Stimulated activated CD8-positive, alpha-beta memory T cell treated with anti-CD3 and anti-CD28 coated beads, Interleukin-15, amount 100 ng/mL, for 1 hour (primary cell): ENCODE data around the gene ATP2A2.
"Not testable (repeated sequence)": the region's sequence is repeated elsewhere in the genome, so short reads cannot be mapped to it uniquely, and the experiment has no call there.

Experiments used
- DNase-seq: peaks from one replicate; pipeline ENCODE4 v3.0.0-alpha.2; 2020; ENCODE audit warnings: low read depth

The ATP2A2 gene

GRCh38 chr12:110301065-110301806, 20.2 kb downstream of the ATP2A2 start:
- DNase-seq, result no peak

DNA sequence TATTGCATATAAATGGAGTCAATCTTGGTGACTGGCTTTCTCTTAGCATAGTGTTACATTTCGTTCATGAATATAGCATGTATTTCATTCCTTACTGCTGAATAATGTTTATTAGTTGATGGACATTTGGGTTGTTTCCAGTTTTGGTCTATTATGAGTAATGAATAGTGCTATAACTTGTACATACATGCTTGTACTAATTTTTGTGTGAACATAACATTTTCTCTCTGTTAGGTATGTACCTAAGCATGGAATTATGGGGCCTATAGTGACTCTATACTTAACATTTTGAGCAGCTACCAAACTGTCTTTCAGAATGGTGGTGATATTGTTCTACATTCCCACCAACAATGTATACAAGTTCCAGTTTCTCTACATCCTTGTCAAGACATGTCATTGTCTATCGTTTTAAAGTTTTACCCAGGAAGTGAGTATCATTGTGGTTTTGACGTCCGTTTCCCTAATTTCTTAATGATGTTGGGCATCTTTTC, 23.1 kb downstream of the ATP2A2 start:
- DNase-seq, result no peak

DNA sequence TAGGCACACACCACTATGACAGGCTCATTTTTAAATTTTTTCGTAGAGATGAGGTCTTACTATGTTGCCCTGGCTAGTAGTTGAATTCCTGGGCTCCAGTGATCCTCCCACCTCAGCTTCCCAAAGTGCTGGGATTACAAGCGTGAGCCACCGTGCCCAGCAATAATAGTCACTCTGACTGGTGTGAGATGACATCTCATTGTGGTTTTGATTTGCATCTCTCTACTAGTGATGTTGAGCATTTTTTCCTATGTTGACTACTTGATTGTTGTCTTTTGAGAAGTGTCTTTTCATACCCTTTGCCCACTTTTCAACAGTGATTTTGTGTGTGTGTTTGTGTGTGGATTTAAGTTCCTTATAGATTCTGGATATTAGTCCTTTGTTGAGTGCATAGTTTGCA, 26.3 kb downstream of the ATP2A2 start:
- no peak for DNase-seq

DNA sequence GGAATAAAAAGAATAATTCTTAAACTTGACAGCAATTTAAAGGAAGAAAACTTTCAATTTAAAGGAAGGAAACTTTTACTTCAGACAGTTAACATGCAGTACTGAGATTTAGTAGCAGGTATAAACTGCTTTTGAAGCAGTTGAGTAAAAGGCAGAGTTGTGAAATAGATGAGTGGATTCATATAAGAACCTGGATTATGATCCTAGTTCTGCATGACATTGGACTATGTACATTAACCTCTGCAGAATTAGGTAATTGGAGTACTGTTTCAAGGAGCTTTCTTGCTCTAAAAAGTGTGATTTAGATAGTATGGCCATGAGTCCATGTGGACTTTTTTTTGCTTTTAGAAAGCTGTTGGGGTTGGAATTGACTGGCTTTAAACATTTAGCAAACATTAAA, 29.7 kb downstream of the ATP2A2 start:
- no peak for DNase-seq

DNA sequence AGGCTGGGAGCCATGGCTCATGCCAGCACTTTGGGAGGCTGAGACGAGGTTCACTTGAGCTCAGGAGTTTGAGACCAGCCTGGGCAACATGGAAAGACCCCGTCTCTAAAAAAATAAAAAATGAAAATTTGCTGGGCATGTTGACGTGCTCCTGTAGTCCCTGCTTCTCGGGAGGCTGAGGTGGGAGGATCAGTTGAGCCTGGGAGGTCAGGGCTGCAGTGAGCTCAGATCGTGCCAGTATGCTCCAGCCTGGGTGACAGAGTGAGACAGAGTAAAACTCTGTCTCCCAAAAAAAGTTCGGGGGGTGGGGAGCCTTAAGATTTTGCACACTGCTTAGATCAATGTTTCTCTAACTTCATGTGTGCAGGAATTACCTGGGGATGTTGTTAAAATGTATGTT, 30.9 kb downstream of the ATP2A2 start:
- no peak for DNase-seq

DNA sequence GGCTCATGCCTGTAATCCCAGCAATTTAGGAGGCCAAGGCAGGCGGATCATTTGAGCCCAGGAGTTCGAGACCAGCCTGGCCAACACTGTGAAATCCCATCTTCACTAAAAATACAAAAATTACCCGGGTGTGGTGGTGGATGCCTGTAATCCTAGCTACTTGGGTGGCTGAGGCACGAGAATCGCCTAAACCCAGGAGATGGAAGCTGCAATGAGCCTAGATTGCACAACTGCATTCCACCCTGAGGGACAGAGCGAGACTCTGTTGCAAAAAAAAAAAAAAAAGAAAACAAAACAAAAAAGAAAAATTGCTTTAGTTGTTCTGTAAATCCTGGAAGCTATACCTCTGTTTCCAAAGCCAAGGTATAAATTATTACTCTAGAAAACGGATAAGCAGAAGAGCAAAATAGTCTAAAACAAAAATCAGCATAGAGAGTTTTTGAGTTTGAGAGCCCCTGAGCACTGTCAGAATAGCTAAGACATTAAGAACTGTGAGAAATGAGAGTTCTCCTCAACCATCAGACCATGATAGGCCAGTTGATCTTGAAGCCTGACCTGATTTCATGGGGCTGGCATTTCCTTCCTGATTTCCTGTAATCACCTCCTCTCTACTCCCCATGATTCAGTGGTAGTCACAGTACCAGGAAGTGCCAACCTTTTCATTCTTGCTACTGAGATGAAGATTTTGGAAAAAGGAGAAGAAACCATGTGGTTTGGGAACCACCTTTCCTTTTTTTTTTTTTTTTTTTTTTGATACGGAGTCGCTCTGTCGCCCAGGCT, 31.7 kb downstream of the ATP2A2 start:
- no peak for DNase-seq

DNA sequence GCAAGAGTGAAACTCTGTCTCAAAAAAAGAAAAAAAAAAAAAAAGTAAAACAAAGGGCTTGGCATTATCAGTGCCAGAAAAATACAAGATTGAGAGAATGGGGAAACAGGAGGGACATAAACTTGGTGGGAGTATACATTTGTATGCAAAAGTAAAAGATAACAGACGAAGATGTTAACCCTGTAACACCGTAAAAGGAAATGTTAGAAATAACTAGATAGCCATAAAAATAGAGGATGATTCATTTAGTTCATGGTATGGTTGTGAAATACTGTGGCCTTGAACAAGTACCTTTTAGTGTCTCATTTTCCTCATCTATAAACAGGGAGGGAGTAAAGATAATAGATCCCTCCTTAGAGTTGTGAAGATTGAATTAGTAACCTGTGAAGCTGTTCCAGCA, 33.3 kb downstream of the ATP2A2 start:
- DNase-seq, result no peak

GRCh38 chr12:110316861-110317260, 35.8 kb downstream of the ATP2A2 start:
- DNase-seq, result no peak

DNA sequence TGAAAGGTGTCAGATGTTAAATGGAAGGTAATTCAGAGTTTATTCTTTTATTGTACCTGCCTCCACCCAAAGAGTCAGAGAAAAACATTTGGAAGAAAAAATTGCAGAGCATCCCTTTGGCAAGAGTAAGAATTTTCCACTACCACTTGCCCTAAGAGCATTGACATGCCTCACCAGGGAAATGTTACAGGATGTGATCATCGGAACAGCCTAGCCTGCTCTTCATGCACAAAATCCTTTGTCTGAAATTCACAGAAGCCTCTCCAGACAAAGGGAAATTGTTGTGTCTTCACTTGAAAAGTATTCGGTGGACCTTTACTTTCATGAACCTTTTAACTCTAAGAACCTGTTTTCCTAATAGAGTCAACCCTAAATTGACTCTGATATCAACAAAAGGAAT, 36.9 kb downstream of the ATP2A2 start:
- DNase-seq, result no peak

DNA sequence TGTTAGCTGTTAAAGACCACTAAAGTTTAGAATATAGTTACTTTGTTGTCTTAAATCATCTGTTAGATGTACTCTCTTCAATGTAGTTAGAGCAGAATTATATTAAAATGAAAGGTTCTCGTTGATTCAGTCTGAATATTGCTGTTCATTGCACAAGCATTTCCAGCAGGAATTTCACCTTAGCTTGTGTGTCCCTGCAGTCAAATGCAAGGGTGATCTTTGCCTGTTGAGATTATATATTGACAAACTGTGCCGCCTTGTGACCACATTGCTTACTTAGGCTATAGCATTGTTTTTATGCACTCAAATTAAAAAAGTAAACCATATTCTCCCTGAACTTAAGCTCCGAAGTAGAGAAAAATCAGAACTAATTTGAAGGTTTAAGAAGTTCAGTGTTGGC, 39.5 kb downstream of the ATP2A2 start:
- no peak for DNase-seq

DNA sequence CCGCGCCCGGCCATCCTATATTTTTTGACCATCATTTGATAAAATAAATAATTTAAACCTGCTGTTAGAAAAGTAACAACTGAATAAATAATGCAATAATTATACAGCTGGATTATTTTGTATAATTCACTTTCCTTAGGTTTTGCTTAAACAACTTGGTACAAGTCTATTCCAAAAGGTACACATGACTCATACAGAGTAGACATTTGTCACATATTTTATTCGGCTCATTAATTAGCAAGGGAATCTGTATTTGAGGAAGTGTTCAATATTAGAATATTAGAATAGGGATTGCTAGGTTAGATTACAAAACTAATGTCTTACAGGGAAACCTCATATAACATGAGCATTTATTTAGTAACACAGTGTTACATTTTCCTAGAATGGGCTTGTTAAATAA, 48.7 kb downstream of the ATP2A2 start:
- DNase-seq, result no peak

DNA sequence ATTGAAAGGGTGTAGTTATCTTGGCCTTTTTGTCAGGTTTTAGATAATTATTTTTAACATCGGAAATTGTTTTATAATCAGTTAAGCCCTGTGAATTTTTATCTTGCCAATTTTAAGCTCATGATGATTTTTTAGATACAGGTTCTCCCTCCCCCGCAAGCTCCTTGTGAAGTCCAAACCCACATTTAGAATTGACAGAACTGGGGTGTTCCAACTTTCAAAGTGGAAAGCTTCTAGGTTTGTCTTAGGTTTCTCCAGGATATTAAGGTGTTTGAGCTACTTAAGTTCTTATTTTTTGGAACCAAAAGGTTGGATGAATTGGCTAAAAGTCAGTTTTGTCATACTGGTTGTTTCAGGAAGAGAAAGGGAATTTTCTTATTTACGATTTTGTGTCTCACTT, 49.1 kb downstream of the ATP2A2 start:
- no peak for DNase-seq

DNA sequence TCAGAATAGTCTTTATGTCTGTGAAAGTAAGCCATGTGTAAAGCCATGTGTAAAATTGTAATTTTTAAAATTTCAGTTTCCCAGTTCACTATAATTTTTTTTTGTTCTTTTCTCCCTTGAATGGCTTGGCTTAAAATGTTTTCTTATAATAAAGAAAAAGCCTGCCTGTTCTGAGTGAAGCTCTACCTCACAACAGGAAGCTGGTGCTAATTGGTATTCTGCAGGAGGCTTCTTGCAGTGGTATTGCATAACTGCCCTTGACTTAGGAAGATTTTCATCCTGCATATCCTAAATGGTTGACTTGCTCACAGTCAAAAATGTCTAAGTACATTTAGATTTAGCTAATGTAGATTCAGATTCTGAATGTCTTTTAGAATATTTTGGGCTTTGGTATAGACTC, 49.5 kb downstream of the ATP2A2 start:
- DNase-seq, result no peak

DNA sequence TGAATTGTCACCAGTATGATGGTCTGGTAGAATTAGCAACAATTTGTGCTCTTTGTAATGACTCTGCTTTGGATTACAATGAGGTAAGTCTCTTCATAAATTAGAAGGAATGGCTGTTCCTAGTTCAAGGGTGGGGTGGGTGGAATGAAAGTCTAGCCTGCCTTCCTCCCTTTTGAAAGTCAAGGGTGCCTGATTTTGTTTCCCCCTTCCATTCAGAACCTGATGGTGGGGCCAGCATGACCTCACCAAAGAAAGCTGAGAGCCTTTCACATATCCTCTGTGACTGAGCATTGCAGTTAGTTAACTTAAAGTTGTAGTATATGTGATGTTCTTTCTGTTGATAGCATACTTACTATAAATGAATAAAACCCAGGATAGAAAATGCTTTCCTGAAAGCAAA, 52.2 kb downstream of the ATP2A2 start:
- no peak for DNase-seq

- DNase-seq, result no peak
Measured at GRCh38 chr12:110335481-110336045, 54.5 kb downstream of the ATP2A2 start.

GRCh38 chr12:110337912-110338710, 57.1 kb downstream of the ATP2A2 start:
- no peak for DNase-seq

DNA sequence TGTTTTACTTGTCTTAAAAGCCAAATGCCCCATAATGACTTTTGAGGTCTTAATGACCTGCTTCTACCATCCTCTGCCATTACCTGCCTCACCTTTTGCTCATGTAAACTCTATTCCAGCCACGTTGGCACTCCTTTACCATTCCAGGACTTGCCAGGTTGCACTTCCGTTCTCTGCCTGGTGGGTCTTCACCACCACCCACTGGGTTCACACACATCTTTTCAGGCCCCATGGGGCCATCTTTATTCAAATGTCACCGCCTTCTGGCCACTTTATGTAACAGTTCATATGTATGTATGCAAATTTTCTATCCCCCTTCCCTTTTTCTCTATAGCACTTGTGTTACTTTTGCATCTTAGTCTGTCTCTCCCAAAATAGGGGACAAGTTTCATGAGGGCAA, 57.7 kb downstream of the ATP2A2 start:
- DNase-seq, result no peak

GRCh38 chr12:110339184-110339952, 58.3 kb downstream of the ATP2A2 start:
- DNase-seq, result no peak

- DNase-seq, result not testable (repeated sequence)
Measured at GRCh38 chr12:110340261-110340660, 59.2 kb downstream of the ATP2A2 start.

DNA sequence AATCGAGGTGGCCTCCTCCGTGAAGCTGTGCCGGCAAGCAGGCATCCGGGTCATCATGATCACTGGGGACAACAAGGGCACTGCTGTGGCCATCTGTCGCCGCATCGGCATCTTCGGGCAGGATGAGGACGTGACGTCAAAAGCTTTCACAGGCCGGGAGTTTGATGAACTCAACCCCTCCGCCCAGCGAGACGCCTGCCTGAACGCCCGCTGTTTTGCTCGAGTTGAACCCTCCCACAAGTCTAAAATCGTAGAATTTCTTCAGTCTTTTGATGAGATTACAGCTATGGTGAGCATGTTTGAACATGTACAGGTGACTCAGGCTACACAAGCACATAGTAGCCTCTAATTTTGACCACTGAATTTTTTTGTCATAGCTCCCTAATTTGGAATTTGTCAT, 59.7 kb downstream of the ATP2A2 start:
- no peak for DNase-seq

DNA sequence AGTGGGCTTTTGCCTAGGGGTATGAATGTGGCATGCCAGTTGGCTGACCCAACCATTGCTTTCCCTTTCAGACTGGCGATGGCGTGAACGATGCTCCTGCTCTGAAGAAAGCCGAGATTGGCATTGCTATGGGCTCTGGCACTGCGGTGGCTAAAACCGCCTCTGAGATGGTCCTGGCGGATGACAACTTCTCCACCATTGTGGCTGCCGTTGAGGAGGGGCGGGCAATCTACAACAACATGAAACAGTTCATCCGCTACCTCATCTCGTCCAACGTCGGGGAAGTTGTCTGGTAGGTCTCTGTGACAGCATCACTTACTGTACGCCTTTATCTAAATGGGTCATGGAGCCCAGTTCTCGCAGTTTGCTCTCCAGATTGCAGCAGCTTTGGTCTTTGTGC, 61.1 kb downstream of the ATP2A2 start:
- DNase-seq, result no peak

- no peak for DNase-seq
Measured at GRCh38 chr12:110343114-110343513, 62.1 kb downstream of the ATP2A2 start.
